HS-27A (cell line): ENCODE results near the gene CRACR2B.

Experiments used
- DNase-seq: peaks from one replicate; pipeline ENCODE4 v3.0.0-alpha.2; 2012; ENCODE audit warnings: low read depth, missing footprints

Gene CRACR2B

GRCh38 chr11:827146-827896, 398 bp upstream of the CRACR2B start:
- no peak for DNase-seq

- no peak for DNase-seq
Observed at GRCh38 chr11:828506-829175, 922 bp downstream of the CRACR2B start.

GRCh38 chr11:829176-829846, 1.6 kb downstream of the CRACR2B start:
- DNase-seq: no peak

- no peak for DNase-seq
Observed at GRCh38 chr11:829847-830294, 2.2 kb downstream of the CRACR2B start.

- no peak for DNase-seq
Observed at GRCh38 chr11:830295-831117, 2.8 kb downstream of the CRACR2B start.

- DNase-seq: no peak
Observed at GRCh38 chr11:831118-831864, 3.6 kb downstream of the CRACR2B start.

- no peak for DNase-seq
Observed at GRCh38 chr11:831961-832528, 4.3 kb downstream of the CRACR2B start.

- no peak for DNase-seq
Observed at GRCh38 chr11:832529-833113, 4.9 kb downstream of the CRACR2B start, which contains the start of gene CD151. TSS of gene CD151 (plus strand) at chr11:832952. CDS start at chr11:836070, 3,118 bp downstream.

- DNase-seq: no peak
Observed at GRCh38 chr11:833114-833791, 5.5 kb downstream of the CRACR2B start.

- no peak for DNase-seq
Observed at GRCh38 chr11:833849-834311, 6.2 kb downstream of the CRACR2B start.

GRCh38 chr11:834371-835316, 6.9 kb downstream of the CRACR2B start:
- DNase-seq: peak; percentile 83

GRCh38 chr11:836274-836673, 8.6 kb downstream of the CRACR2B start:
- no peak for DNase-seq

GRCh38 chr11:836700-837099, 9.0 kb downstream of the CRACR2B start:
- no peak for DNase-seq

- no peak for DNase-seq
Observed at GRCh38 chr11:837189-837989, 9.7 kb downstream of the CRACR2B start.

GRCh38 chr11:837990-838307, 10.2 kb downstream of the CRACR2B start:
- DNase-seq: no peak

- DNase-seq: no peak
Observed at GRCh38 chr11:838441-839279, 10.9 kb downstream of the CRACR2B start.

- no peak for DNase-seq
Observed at GRCh38 chr11:839280-839623, 11.5 kb downstream of the CRACR2B start.
